K562 treated with DMSO at 1 percent for 48 hours (cell line): Measurements from ENCODE around the gene SLC47A1. TPM values are rescaled to one million over a fixed set of nuclear protein-coding genes. Genes with fewer than 3 reads are reported as not detected.

ENCODE experiments used
- total RNA-seq: library from RNA; unstranded; fragments of 300-600 nt; gene quantifications from 2 replicates; pipeline ENCODE4 v1.2.3, GENCODE V29; 2022; ENCODE audit warnings: low replicate concordance; ENCODE audit errors: extremely low read depth

SLC47A1 gene, protein sequence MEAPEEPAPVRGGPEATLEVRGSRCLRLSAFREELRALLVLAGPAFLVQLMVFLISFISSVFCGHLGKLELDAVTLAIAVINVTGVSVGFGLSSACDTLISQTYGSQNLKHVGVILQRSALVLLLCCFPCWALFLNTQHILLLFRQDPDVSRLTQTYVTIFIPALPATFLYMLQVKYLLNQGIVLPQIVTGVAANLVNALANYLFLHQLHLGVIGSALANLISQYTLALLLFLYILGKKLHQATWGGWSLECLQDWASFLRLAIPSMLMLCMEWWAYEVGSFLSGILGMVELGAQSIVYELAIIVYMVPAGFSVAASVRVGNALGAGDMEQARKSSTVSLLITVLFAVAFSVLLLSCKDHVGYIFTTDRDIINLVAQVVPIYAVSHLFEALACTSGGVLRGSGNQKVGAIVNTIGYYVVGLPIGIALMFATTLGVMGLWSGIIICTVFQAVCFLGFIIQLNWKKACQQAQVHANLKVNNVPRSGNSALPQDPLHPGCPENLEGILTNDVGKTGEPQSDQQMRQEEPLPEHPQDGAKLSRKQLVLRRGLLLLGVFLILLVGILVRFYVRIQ
- total RNA-seq: not detected in 2 replicates

DNA sequence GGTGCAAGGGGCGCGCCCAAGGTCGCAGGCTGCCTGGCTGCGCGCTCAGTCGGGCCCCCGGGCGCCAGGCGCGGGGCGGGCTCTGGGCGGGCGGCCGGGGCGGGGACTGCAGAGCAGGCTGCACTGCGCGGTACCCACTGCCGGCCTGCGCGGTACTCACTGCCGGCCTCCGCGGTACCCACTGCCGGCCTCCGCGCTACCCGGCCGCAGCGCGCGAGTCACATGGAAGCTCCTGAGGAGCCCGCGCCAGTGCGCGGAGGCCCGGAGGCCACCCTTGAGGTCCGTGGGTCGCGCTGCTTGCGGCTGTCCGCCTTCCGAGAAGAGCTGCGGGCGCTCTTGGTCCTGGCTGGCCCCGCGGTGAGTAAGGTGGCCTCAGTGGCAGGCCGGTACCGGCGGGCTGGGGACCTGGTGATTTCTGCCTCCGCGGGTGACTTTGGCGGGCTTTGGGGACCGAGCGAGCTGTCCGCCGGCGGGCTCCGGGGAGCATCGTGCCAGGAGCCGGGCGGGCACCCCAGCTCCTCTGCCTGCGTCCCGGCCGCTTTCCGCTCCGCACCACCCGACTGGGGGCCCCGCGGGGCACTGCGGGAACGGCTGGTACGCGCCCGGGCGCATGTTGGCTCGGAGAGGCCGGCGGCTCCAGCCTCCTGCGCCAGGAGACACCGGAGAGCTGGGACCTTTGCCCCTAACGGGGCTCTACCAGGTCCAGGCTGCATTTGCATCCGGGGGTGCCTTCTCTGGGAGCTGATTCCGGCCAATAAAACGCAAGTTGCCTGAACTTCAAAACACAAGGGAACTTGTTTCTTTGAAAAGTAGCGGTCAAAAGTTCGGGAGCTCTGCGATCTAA is at the start of gene SLC47A1:
Gene SLC47A1, plus strand, starts transcription at position 137 of the 844 bp plus-strand sequence. Its CDS starts 86 bp downstream, at position 223.

Other genes starting within 250 kb of the SLC47A1 start
- gene B9D1, start 171.1 kb upstream of the SLC47A1 start, total RNA-seq: not detected in 2 replicates
- gene MAPK7, start 155.4 kb upstream of the SLC47A1 start, total RNA-seq: not detected in 2 replicates
- gene MFAP4, start 146.7 kb upstream of the SLC47A1 start, total RNA-seq: not detected in 2 replicates
- not detected in 2 replicates for gene RNF112, start 122.6 kb upstream of the SLC47A1 start, total RNA-seq
- not detected in 2 replicates for gene ALDH3A2, start 114.9 kb downstream of the SLC47A1 start, total RNA-seq
- not detected in 2 replicates for gene SLC47A2, start 182.7 kb downstream of the SLC47A1 start, total RNA-seq
- gene ALDH3A1, start 214.4 kb downstream of the SLC47A1 start, total RNA-seq: not detected in 2 replicates